ENCODE data around the gene SV2C. TPM values are rescaled to one million over a fixed set of nuclear protein-coding genes. Genes with fewer than 3 reads are reported as not detected.
"Not testable (repeated sequence)": the region's sequence is repeated elsewhere in the genome, so short reads cannot be mapped to it uniquely, and the experiment has no call there.

The SV2C gene
- polyA plus RNA-seq, 4 donors: 0.07 to 0.29 (median 0.18) TPM

- no peak for DNase-seq (ENCODE audit: low read depth in 4 of 4, low spot score in 3 of 4)
Measured at GRCh38 chr5:76332611-76333205, 249.5 kb downstream of the SV2C start.

GRCh38 chr5:76333571-76333970 is 250.4 kb downstream of the SV2C start:
- DNase-seq (ENCODE audit: low read depth in 4 of 4, low spot score in 3 of 4): no peak

- no peak for DNase-seq (ENCODE audit: low read depth in 4 of 4, low spot score in 3 of 4)
Measured at GRCh38 chr5:76334574-76334973, 251.4 kb downstream of the SV2C start.

- DNase-seq (ENCODE audit: low read depth in 4 of 4, low spot score in 3 of 4): not testable (repeated sequence)
Measured at GRCh38 chr5:76335451-76335850, 252.3 kb downstream of the SV2C start.

GRCh38 chr5:76336253-76336809 is 253.1 kb downstream of the SV2C start:
- not testable (repeated sequence) for DNase-seq (ENCODE audit: low read depth in 4 of 4, low spot score in 3 of 4)

- peak in 1 of 4 donors; percentile 26 for DNase-seq (ENCODE audit: low read depth in 4 of 4, low spot score in 3 of 4)
Measured at GRCh38 chr5:76337953-76338451, 254.8 kb downstream of the SV2C start.

- DNase-seq (ENCODE audit: low read depth in 4 of 4, low spot score in 3 of 4): no peak
Measured at GRCh38 chr5:76339919-76340318, 256.7 kb downstream of the SV2C start.

- DNase-seq (ENCODE audit: low read depth in 4 of 4, low spot score in 3 of 4): no peak
Measured at GRCh38 chr5:76341651-76342334, 258.6 kb downstream of the SV2C start.

GRCh38 chr5:76342474-76342873 is 259.3 kb downstream of the SV2C start:
- DNase-seq (ENCODE audit: low read depth in 4 of 4, low spot score in 3 of 4): no peak

GRCh38 chr5:76345582-76345981 is 262.4 kb downstream of the SV2C start:
- DNase-seq (ENCODE audit: low read depth in 4 of 4, low spot score in 3 of 4): no peak

GRCh38 chr5:76351176-76351575 is 268.0 kb downstream of the SV2C start:
- DNase-seq (ENCODE audit: low read depth in 4 of 4, low spot score in 3 of 4): no peak

- DNase-seq (ENCODE audit: low read depth in 4 of 4, low spot score in 3 of 4): no peak
Measured at GRCh38 chr5:76351577-76351976, 268.4 kb downstream of the SV2C start.

GRCh38 chr5:76356887-76357286 is 273.7 kb downstream of the SV2C start:
- DNase-seq (ENCODE audit: low read depth in 4 of 4, low spot score in 3 of 4): no peak

GRCh38 chr5:76363352-76364225 is 280.4 kb downstream of the SV2C start:
- no peak for DNase-seq (ENCODE audit: low read depth in 4 of 4, low spot score in 3 of 4)

- no peak for DNase-seq (ENCODE audit: low read depth in 4 of 4, low spot score in 3 of 4)
Measured at GRCh38 chr5:76364226-76364589, 281.0 kb downstream of the SV2C start.

- no peak for DNase-seq (ENCODE audit: low read depth in 4 of 4, low spot score in 3 of 4)
Measured at GRCh38 chr5:76365561-76365960, 282.4 kb downstream of the SV2C start.

GRCh38 chr5:76366596-76366995 is 283.4 kb downstream of the SV2C start:
- no peak for DNase-seq (ENCODE audit: low read depth in 4 of 4, low spot score in 3 of 4)

GRCh38 chr5:76367623-76368371 is 284.6 kb downstream of the SV2C start:
- DNase-seq (ENCODE audit: low read depth in 4 of 4, low spot score in 3 of 4): no peak

GRCh38 chr5:76368941-76369340 is 285.8 kb downstream of the SV2C start:
- DNase-seq (ENCODE audit: low read depth in 4 of 4, low spot score in 3 of 4): no peak

GRCh38 chr5:76369668-76370067 is 286.5 kb downstream of the SV2C start:
- not testable (repeated sequence) for DNase-seq (ENCODE audit: low read depth in 4 of 4, low spot score in 3 of 4)

Data from left renal pelvis (tissue), 4 donors.